Midbrain (tissue), 1 donor: ENCODE data around the gene KIF3A.

Experiments
- DNase-seq: peaks from one replicate; lab custom pipeline; 2025; lab: John Stamatoyannopoulos, UW

The KIF3A gene

GRCh38 chr5:132770476-132771159 lies 33.3 kb upstream of the KIF3A start:
- peak; percentile 30 for DNase-seq

- no peak for DNase-seq
These were observed 31.1 kb upstream of the KIF3A start for GRCh38 chr5:132768485-132768868.

DNA sequence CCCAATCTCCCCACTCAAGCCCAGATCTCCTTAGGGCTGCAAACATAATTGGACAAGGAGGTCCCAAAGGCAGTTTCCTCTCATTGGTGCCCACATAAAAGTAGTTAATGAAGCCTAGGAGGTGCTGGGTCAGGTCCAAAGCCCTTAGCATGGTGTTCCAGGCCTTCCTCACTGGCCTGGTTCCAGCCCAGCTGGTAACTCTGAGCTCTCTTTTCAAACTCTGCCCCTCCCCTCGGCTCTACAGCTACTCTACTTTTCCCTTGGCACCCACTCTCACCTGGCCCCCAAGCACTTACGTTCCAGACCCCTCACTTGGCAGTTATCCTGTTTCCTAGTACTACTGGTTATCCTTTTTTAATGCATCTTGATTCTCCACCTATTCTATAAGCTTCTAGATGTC lies 29.8 kb upstream of the KIF3A start:
- peak; percentile 41 for DNase-seq

- no peak for DNase-seq
These were observed 29.4 kb upstream of the KIF3A start for GRCh38 chr5:132766806-132767055.

GRCh38 chr5:132766020-132766805 lies 28.9 kb upstream of the KIF3A start:
- no peak for DNase-seq

GRCh38 chr5:132765311-132766019 lies 28.1 kb upstream of the KIF3A start:
- no peak for DNase-seq

- DNase-seq = no peak
These were observed 27.4 kb upstream of the KIF3A start for GRCh38 chr5:132764671-132765238.

DNA sequence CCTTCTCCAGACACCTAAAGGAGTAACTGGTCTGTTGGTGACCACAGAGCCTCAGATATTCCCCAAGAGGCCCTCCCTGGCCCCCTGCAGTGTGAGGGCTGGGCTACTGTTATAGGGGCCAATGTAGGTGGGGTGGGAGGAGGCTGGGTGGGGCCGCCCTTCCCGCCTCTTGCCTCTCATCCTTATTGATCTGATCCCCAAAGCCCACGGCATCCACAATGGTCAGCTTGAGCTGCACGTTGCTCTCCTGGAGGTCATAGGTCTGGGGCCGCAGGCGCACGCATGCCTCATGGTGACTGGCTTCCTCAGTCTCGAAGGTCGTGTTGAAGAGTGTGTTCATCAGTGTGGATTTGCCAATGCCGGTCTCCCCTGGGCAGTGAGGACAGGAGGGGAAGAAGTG lies 26.7 kb upstream of the KIF3A start:
- no peak for DNase-seq

DNA sequence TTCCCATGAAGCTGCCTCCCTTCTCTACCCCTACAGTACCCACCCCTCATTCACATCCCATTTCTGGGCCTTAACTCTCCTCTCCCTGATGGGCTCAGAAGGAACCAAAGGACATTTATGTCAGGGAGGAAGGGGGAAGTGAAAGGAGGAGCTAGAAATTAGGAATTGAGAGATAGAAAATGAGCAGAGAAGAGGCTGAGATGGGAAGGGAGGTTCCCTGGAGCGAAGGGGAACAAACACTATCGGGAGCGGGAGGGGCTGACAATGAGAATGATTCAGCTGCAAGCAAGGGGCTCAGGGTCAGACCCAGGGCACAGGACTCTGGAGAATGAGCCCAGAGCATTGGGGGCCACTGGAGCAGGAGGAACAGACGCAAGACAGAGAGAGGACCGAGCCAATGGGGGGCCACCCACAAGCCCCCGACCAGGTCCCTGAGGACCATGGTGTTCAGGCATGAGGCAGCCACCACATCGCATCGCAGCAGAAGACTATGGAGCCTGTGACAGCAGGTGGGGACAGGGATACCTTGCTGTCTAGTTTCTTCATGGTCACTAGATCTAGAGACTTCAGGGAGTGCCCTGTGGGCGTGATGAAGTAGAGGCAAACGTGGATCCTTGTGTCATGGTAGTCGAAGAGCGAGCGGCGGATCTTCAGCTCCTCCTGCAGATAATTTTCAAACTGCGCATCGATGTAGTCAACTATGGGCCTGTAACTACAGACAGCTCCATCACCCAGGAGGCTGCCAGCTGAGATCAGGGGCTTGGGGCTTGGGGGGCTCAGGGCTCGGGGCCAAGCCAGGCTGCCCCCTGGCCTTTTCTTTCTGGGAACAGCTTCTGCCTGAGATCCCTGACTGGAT lies 26.1 kb upstream of the KIF3A start:
- DNase-seq = no peak

GRCh38 chr5:132762246-132763000 lies 25.1 kb upstream of the KIF3A start:
- DNase-seq = no peak

DNA sequence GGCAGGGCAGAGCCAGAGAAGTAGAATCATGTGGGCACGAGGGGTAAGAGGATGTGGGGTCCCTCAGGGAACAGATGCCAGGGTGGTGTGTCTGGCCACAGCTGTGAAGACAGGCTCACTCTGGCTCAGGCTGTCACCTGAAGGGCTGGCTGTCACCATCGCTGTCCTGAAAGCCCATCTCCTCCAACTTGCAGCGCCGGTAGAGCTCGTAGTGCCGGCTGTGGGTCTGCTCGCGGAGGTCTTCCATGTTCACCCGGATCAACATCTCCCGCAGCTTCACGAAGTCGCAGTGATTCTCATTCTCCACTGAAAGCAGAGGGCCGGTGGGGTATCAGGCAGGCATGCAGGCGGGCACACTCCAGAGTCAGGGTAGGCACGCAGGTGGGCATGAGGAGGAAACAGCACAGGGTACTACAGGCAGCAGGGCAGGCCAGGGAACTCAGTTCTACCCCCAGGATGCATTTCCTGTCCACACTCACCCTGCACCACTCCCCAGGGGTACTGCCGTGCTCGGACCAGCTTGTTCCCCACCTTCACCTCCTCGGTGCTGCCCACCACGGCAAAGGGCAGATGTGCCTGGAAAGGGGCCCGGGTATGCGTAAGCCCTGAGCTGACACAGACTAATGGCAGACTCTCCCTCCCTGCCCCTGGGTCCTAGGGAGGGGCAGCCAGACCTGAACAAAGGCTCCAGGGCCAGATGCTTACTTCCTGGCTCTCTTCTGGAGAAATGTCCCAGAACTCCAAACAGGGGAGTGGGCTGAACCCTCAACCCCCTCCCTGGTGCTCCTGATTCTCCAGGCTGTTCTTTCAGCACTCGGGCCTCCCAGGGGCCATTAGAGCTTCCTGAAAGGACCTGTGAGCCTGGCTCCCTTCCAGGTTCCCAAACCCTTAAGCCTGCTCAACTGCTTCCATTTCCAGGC lies 24.2 kb upstream of the KIF3A start:
- no peak for DNase-seq

DNA sequence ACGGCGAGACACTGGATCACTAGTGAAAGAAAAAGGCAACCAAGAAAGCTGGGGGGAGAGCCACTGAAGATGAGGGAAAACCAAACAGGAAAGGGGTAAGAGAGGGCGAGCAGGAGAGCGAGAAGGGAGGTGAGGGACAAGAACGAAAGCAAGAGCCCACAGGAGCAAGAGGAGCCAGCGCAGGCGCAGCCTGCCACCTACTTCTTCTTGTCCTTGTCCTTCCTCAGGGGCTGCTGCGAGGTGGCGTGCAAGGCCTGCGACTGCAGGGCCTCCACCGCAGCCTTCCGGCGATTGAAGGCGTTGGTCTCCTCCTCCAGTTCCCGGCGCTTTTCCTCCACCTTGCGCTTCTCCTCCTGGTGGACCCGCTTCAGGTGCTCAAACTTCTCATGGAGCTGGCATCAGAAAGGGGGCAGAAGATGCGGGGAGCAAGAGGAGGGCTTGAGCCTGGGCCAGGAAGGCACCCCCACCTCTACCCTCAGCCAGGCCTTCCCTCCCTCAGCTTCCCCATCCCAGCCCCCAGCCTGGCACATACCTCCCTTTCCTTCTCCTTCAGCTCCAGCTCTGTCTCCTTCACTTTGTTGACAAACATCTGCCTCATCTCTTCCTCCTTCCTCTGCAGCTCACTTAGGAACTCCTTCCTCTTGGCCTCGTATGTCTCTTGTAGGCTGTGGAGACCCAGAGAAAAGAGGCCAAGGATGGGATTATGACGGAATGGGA lies 23.4 kb upstream of the KIF3A start:
- no peak for DNase-seq

DNA sequence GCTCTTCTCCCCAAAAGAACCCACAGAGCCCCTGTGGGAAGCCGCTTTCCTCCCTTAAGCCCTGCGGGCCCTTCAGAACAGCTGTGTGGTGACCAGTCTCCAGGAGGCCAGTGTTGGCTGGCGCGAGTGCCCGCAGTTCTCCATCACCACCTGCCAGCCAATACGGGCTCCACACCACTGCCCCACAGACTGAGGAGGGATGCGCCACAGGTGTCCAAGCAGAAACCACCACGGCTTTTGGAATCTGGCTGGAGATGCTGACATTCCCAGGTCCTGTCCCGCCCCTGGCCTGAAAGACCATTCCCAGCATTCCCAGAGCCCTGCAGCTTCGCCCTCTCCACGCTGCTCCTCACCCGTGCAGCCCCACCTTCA lies 22.7 kb upstream of the KIF3A start:
- no peak for DNase-seq

DNA sequence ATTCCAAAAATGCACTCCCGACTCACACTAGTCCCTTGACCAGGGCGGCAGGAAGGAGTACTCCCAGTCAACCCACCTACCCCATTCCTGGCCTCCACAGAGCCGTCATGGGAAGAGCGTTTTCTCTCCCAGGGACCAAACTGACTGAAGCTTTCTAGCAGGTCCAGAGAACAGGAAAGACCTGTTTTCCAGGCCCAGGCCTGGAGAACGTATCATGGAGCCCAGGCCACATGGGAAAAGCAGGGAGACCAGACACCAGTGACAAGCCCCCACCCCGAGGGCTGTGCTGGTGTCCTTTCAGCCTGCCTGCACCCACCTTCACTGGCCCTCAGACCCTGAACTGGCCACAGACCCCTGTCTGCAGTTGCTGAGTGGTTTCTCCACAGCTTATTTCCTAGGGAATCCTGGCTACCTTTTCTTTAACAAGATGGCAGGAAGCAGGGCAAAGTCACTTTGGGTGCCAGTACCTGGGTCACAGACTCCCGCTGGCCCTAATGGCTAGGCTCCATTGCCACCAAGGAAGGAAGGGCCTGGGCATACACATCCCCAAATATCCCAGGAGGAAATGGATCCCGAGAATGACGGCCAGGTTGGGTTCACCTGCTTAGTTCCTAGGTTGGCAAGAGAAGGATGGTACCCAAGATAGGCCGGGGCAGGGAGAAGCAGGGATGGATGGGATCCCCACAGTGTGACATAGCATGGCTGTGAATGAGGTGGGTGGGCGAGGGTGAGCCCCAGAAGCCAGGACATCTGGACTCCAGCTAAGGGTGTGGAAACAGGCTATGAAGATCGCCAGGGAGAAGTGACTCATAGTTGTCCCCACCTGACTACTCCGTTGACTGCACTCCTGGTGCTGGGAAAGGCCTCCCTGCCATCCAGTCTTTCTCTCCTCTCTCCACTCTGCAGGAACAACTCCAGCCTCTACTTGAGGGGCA lies 22.0 kb upstream of the KIF3A start:
- no peak for DNase-seq

GRCh38 chr5:132758451-132758850 lies 21.1 kb upstream of the KIF3A start:
- DNase-seq = no peak

DNA sequence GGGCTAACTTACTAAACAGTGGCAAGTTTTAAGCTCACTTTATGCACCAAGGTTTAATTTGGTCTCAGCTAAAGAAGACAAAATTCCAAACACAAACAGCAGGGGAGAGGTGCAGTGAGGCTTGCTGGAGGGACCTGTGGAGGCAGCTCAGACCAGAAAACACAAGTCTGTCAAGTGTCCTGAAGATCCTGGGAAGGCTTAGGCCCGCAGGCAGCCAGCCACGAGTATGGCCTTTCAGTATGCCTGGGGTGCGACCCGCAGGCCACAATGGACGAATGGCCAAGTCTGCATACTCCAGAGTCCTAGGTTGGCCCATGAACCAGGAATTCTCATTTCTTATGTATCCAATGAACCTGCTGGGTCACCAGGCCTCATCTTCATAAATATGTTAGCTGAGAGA lies 19.2 kb upstream of the KIF3A start:
- DNase-seq = no peak

DNA sequence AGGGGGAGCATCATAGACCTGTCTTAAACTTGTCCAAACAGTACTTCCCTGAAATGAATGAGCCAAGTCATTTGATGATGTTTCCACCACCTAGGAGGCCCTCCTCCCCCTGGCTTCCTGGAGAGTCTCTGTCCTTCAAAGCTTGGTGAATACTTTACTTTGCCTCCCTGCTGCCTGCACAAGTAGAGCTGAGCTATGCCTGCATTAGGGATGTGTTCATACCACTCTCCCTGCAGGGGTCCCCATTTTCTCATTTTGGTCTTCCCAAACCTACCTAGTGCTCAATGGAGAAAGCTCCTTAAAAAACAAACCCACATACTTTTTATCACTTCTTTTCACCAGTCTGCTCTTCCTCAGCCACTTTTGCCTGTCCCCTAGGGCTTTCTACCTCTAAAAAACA lies 17.6 kb upstream of the KIF3A start:
- peak; percentile 58 for DNase-seq

DNA sequence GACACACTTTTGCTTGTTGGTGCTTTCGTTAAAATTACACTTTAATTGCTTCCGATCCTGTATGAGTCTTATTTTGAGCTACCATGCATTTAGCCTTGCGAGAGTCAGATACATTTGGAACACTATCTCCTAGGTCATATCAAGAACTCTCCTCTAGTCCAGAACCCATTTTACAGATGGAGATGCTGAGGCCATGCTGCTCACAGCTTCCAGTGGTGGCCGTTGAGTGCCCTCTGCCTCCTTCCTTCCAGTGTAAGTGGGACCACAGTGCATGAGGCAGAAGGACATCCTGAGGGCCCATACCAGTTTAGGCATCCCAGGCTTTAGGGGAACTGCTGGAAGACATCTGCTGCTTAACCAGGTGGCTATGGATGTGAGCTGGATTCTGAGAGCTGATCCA lies 16.8 kb upstream of the KIF3A start:
- DNase-seq = no peak
